Motor neuron (in vitro differentiated cells): ENCODE results near the gene CITED4. TPM values are rescaled to one million over a fixed set of nuclear protein-coding genes. Genes with fewer than 3 reads are reported as not detected.

Experiments used
- ATAC-seq, 8 experiments: fragments of 200-7000 bp; cut with Tn5 transposase; replicated peaks in 6 of 8; 2 replicates each; pipeline ENCODE4 v1.8.0; 2021; ENCODE audit warnings: mild to moderate bottlenecking in 8 of 8, moderate library complexity in 8 of 8
- H3K27ac ChIP-seq, 2 donors: fragments of 250-450 bp; sonication (Bioruptor Pico); 2 replicates each; pipeline ENCODE4 v1.9.0; 2021; ENCODE audit warnings: antibody characterized with exemption in 2 of 2, mild to moderate bottlenecking in 2 of 2, moderate library complexity in 1 of 2
- H3K4me1 ChIP-seq, 2 donors: fragments of 250-450 bp; sonication (Bioruptor Pico); replicated peaks in 1 of 2; 2 replicates each; pipeline ENCODE4 v1.6.1; 2021; ENCODE audit warnings: antibody characterized with exemption in 2 of 2, mild to moderate bottlenecking in 2 of 2, moderate library complexity in 1 of 2
- H3K4me3 ChIP-seq, 5 donors: fragments of 250-450 bp; sonication (Bioruptor Pico); 2 replicates each; pipeline ENCODE4 v1.9.0; 2021; ENCODE audit warnings: antibody characterized with exemption in 5 of 5, mild to moderate bottlenecking in 5 of 5, moderate library complexity in 4 of 5
- WGBS, 10 experiments: fragments of 450-650 bp; shearing (Covaris generic); methylation state at CpG; one replicate each; pipeline ENCODE4 v1.0.0; 2022; 5-methylcytosine and 5-hydroxymethylcytosine counted together
- in situ Hi-C, 9 experiments: fragments of 400-800 bp; cut with MboI; loops; one replicate each; pipeline ENCODE4 v1.15.0; 2021; ENCODE audit warnings: low sequenced_read_pairs in 9 of 9, low pct_unique_long_range_greater_than_20kb in 2 of 9; ENCODE audit not compliant: unreplicated experiment in 9 of 9
- total RNA-seq, 8 experiments: library from RNA; unstranded; fragments of 300-600 nt; gene quantifications; 2 replicates each; pipeline versions ENCODE4 v1.2.3 to v1.2.4, GENCODE V29; 2022

The CITED4 gene
- 1 to 10 TPM in 6 of 8 experiments, under 1 TPM in 2; 0.20 to 6.1 (median 2.8) TPM for total RNA-seq

- H3K4me3 ChIP-seq, result peak within 1 kb of the TSS; percentile 52 to 67 (median 65)
- H3K4me1 ChIP-seq, result peaks cover 3 to 4% of the 10 kb centered on the region in 2 donors
- ATAC-seq, result peak; percentile 91 to 98 (median 96)
- WGBS, 10 experiments, result 2 to 80% (median 25%) methylated on average over 1 to 21 of the region's 75 CpGs; no CpG with 5 or more reads in 4 of the 10 experiments
- in situ Hi-C loops, result loop anchor here in 1 of 9 experiments (25.0 kb wide), 1 partner anchor 250 kb away; no protein-coding TSS in a partner anchor
- H3K27ac ChIP-seq, result no peak within 1 kb of the TSS
Measured at GRCh38 chr1:40862008-40862863, at the start of gene CITED4. TSS of gene CITED4 (minus strand) at chr1:40862363. CDS start at chr1:40862127, 236 bp downstream.

GRCh38 chr1:40911105-40911504, 48.9 kb upstream of the CITED4 start:
- Histone ChIP-seq H3K27ac (no peak overlapping the region), H3K4me3 (no peak overlapping the region), H3K4me1 (no peaks in the 10 kb centered on the region)
- ATAC-seq, result no peak
- WGBS, 10 experiments, result 65 to 100% (median 84%) methylated on average over 1 to 3 of the region's 3 CpGs; no CpG with 5 or more reads in 2 of the 10 experiments
- in situ Hi-C loops, result no loop called here

- no peak overlapping the region for H3K4me3 ChIP-seq
- H3K4me1 ChIP-seq, result no peaks in the 10 kb centered on the region
- no peak for ATAC-seq
- H3K27ac ChIP-seq, result no peak overlapping the region
- 40 to 94% (median 83%) methylated on average over 1 to 9 of the region's 9 CpGs; no CpG with 5 or more reads in 1 of the 10 experiments for WGBS, 10 experiments
- in situ Hi-C loops, result no loop called here
Measured at GRCh38 chr1:40909281-40909680, 47.1 kb upstream of the CITED4 start.

- 31 to 90% (median 74%) methylated on average over 1 to 6 of the region's 6 CpGs; no CpG with 5 or more reads in 1 of the 10 experiments for WGBS, 10 experiments
- no peak for ATAC-seq
- Histone ChIP-seq H3K4me1 (peaks cover 0 to under 1% of the 10 kb centered on the region in 2 donors), H3K4me3 (no peak overlapping the region), H3K27ac (no peak overlapping the region)
- in situ Hi-C loops, result no loop called here
Measured at GRCh38 chr1:40908350-40908749, 46.2 kb upstream of the CITED4 start.

GRCh38 chr1:40907899-40908298, 45.7 kb upstream of the CITED4 start:
- in situ Hi-C loops, result no loop called here
- H3K4me1 ChIP-seq, result peaks cover 0 to 3% of the 10 kb centered on the region in 2 donors
- ATAC-seq, result no peak
- no peak overlapping the region for H3K4me3 ChIP-seq
- WGBS, 10 experiments, result 58 to 94% (median 81%) methylated on average over 2 to 4 of the region's 4 CpGs; no CpG with 5 or more reads in 1 of the 10 experiments
- no peak overlapping the region for H3K27ac ChIP-seq

GRCh38 chr1:40906781-40907400, 44.7 kb upstream of the CITED4 start:
- Histone ChIP-seq H3K27ac (no peak overlapping the region), H3K4me1 (peaks cover 0 to 9% of the 10 kb centered on the region in 2 donors), H3K4me3 (no peak overlapping the region)
- no peak for ATAC-seq
- in situ Hi-C loops, result no loop called here
- 60 to 100% (median 90%) methylated on average over 1 to 3 of the region's 3 CpGs for WGBS, 10 experiments

- WGBS, 10 experiments, result 90 to 100% (median 98%) methylated on average over 2 to 4 of the region's 4 CpGs; no CpG with 5 or more reads in 2 of the 10 experiments
- ATAC-seq, result no peak
- peaks cover 0 to 9% of the 10 kb centered on the region in 2 donors for H3K4me1 ChIP-seq
- in situ Hi-C loops, result no loop called here
- no peak overlapping the region for H3K4me3 ChIP-seq
- H3K27ac ChIP-seq, result no peak overlapping the region
Measured at GRCh38 chr1:40905061-40905460, 42.9 kb upstream of the CITED4 start.

- Histone ChIP-seq H3K27ac (no peak overlapping the region), H3K4me1 (peaks cover 0 to 9% of the 10 kb centered on the region in 2 donors), H3K4me3 (no peak overlapping the region)
- 57 to 100% (median 85%) methylated on average over 1 of the region's 1 CpG; no CpG with 5 or more reads in 4 of the 10 experiments for WGBS, 10 experiments
- in situ Hi-C loops, result no loop called here
- no peak for ATAC-seq
Measured at GRCh38 chr1:40903106-40903505, 40.9 kb upstream of the CITED4 start.

GRCh38 chr1:40901886-40902852, 40.0 kb upstream of the CITED4 start:
- peak in 4 of 8 experiments; percentile 7 to 96 (median 66) for ATAC-seq
- WGBS, 10 experiments, result 29 to 89% (median 71%) methylated on average over 5 to 16 of the region's 18 CpGs; no CpG with 5 or more reads in 1 of the 10 experiments
- in situ Hi-C loops, result no loop called here
- no peak overlapping the region for H3K27ac ChIP-seq
- H3K4me3 ChIP-seq, result no peak overlapping the region
- peaks cover 0 to 9% of the 10 kb centered on the region in 2 donors for H3K4me1 ChIP-seq

GRCh38 chr1:40899230-40899870, 37.2 kb upstream of the CITED4 start:
- WGBS, 10 experiments, result 80 to 100% (median 100%) methylated on average over 1 to 2 of the region's 2 CpGs; no CpG with 5 or more reads in 7 of the 10 experiments
- Histone ChIP-seq H3K27ac (no peak overlapping the region), H3K4me3 (no peak overlapping the region), H3K4me1 (peaks cover 0 to 9% of the 10 kb centered on the region in 2 donors)
- in situ Hi-C loops, result no loop called here
- no peak for ATAC-seq

GRCh38 chr1:40898431-40898901, 36.3 kb upstream of the CITED4 start:
- in situ Hi-C loops, result no loop called here
- Histone ChIP-seq H3K4me1 (peaks cover 0 to 9% of the 10 kb centered on the region in 2 donors), H3K27ac (no peak overlapping the region), H3K4me3 (no peak overlapping the region)
- peak in 3 of 8 experiments; percentile 78 to 91 (median 88) for ATAC-seq
- WGBS, 10 experiments, result 30 to 89% (median 74%) methylated on average over 2 to 4 of the region's 4 CpGs; no CpG with 5 or more reads in 4 of the 10 experiments

- in situ Hi-C loops, result no loop called here
- H3K4me1 ChIP-seq, result peaks cover 0 to 3% of the 10 kb centered on the region in 2 donors
- peak in 2 of 8 experiments; percentile 20 to 25 for ATAC-seq
- H3K4me3 ChIP-seq, result no peak overlapping the region
- H3K27ac ChIP-seq, result no peak overlapping the region
- WGBS, 10 experiments, result 19 to 81% (median 66%) methylated on average over 1 to 4 of the region's 4 CpGs; no CpG with 5 or more reads in 3 of the 10 experiments
Measured at GRCh38 chr1:40897513-40897912, 35.4 kb upstream of the CITED4 start.
